Heart left ventricle (tissue), 13 donors: Measurements from ENCODE around the gene STK36.

Experiments used
- CTCF ChIP-seq, 12 donors: fragments of 200-600 bp; sonication (generic) in 4 of 12; IDR thresholded peaks; one replicate each; pipeline versions ENCODE4 v1.5.0 to v1.8.0; 2018 to 2022; ENCODE audit warnings: antibody characterized with exemption in 12 of 12, mild to moderate bottlenecking in 5 of 12
- POLR2A ChIP-seq, 2 donors: fragments of 450-650 bp; IDR thresholded peaks; one replicate each; pipeline ENCODE4 v1.6.1; 2017; ENCODE audit warnings: antibody characterized with exemption in 2 of 2, mild to moderate bottlenecking in 2 of 2, moderate library complexity in 2 of 2
- donor health status: ischemic (EF 13 %, LVEDD 7.1; RV severe dilation, severe dysfunction).
- donor health status: DM: no; HTN: yes; CAD: no.
- donor health status: DM: no; HTN: no; CAD: no.
- donor health status: ischemic (EF 25% LVEDD 6.9; RV normal size, moderate dysfunction).
- donor health status: ischemic (EF 25% LVEDD 5.7; RV mildly dilated, moderate dysfunction).
- donor health status: ischemic (EF 35%, LVEDD 5.7; RV mildly dilated, moderate dysfunction).
- donor health status: nonischemic (EF 11% LVEDD 7.7; RV severe dilation, severe dysfunction).
- donor health status: DM: yes; HTN: yes; CAD: no.
- donor health status: PGD.
- donor health status: ischemic (EF 29% LVEDD 5.4; RV normal size, mild dysfunction).
- donor health status: nonischemic (EF 23%, LVEDD 6.1; RV moderate dilation, normal function).

- no peak for TF ChIP-seq CTCF (IDR thresholded peaks at IDR 0.05)
- TF ChIP-seq POLR2A (IDR thresholded peaks at IDR 0.05), result no peak
Measured at GRCh38 chr2:218713922-218714321, 42.0 kb downstream of the STK36 start.
